Measurements from ENCODE around the gene SGSM2. TPM values are rescaled to one million over a fixed set of nuclear protein-coding genes. Genes with fewer than 3 reads are reported as not detected.

The SGSM2 gene
- total and polyA plus RNA-seq, 2 of the 13 experiments (the other 11 are each of a cell fraction or from before 2014, with no cell fraction given) = 30.4 to 51.3 TPM

- TF ChIP-seq ARNT2 (CRISPR knock-in tag; IDR thresholded peaks at IDR 0.05; ENCODE audit: low read depth) (peak; percentile 62; the same call in 1 of the 2 replicates), ARNTL (CRISPR knock-in tag; IDR thresholded peaks at IDR 0.05) (peak; percentile 88), RAD21 (CRISPR knock-in tag; IDR thresholded peaks at IDR 0.05) (peak; percentile 33; the same call in 1 of the 2 replicates), ZBTB25 (CRISPR knock-in tag; IDR thresholded peaks at IDR 0.05) (peak; percentile 71), CSRNP2 (CRISPR knock-in tag; conservative IDR thresholded peaks at IDR 0.05; ENCODE audit: low read depth) (no peak), KMT2A (CRISPR knock-in tag; IDR thresholded peaks at IDR 0.05) (no peak), SNAI1 (CRISPR knock-in tag; IDR thresholded peaks at IDR 0.05; ENCODE audit: borderline replicate concordance) (peak; percentile 56; the same call in 1 of the 2 replicates), HNF1B (CRISPR knock-in tag; IDR thresholded peaks at IDR 0.05) (no peak), SYNCRIP (IDR thresholded peaks at IDR 0.05; ENCODE audit: insufficient read depth, low read depth, low read length) (no peak), TAF1 (CRISPR knock-in tag; IDR thresholded peaks at IDR 0.05) (peak; percentile 56), ZBED4 (CRISPR knock-in tag; IDR thresholded peaks at IDR 0.05; ENCODE audit: borderline replicate concordance) (peak; percentile 69; the same call in 1 of the 2 replicates), ZNF652 (CRISPR knock-in tag; IDR thresholded peaks at IDR 0.05; ENCODE audit: borderline replicate concordance, low read depth) (no peak), MXD1 (CRISPR knock-in tag; IDR thresholded peaks at IDR 0.05) (peak; percentile 68), ZHX1 (CRISPR knock-in tag; IDR thresholded peaks at IDR 0.05; ENCODE audit: low read depth) (peak; percentile 77; the same call in 1 of the 2 replicates)
These were observed 62.5 kb downstream of the SGSM2 start (continued) for GRCh38 chr17:2399572-2400473.

Data from HepG2 (cell line).